Measurements from ENCODE around the gene PIAS3. TPM values are rescaled to one million over a fixed set of nuclear protein-coding genes. Genes with fewer than 3 reads are reported as not detected.

PIAS3 gene
- total RNA-seq, 2 experiments from 2014 or later, result 17.9 to 18.9 TPM

Small RNA genes lying within 50 kb of the gene (microRNA-seq; reads per million reads assigned to microRNA genes)
- gene MIR6736 (ENCODE audit: borderline microRNAs expressed, borderline replicate concordance), result not detected

Other genes with a start within 250 kb of the PIAS3 start
- gene PDZK1, start 151.7 kb downstream of the PIAS3 start, total RNA-seq, result not detected
- 10 to 100 TPM; 13.6 to 16.9 TPM for gene CD160, start 139.6 kb downstream of the PIAS3 start, total RNA-seq
- gene RNF115, start 35.0 kb downstream of the PIAS3 start, total RNA-seq, result 10 to 100 TPM; 12.6 to 13.1 TPM
- gene POLR3C, start 34.9 kb downstream of the PIAS3 start, total RNA-seq, result 10 to 100 TPM; 38.2 to 39.4 TPM
- gene NUDT17, start 13.5 kb downstream of the PIAS3 start, total RNA-seq, result 1 to 10 TPM; 3.0 to 3.3 TPM
- gene ANKRD35, start 26.8 kb upstream of the PIAS3 start, total RNA-seq, result under 1 TPM; 0.54 to 0.59 TPM
- 1 to 10 TPM; 1.3 to 1.4 TPM for gene ITGA10, start 51.0 kb upstream of the PIAS3 start, total RNA-seq
- 10 to 100 TPM; 25.8 to 26.3 TPM for gene PEX11B, start 59.6 kb upstream of the PIAS3 start, total RNA-seq
- 100 to 1,000 TPM; 261 to 269 TPM for gene RBM8A, start 68.4 kb upstream of the PIAS3 start, total RNA-seq
- gene LIX1L, start 98.9 kb upstream of the PIAS3 start, total RNA-seq, result 10 to 100 TPM; 41.5 to 43.6 TPM
- 1 to 10 TPM; 6.6 to 7.7 TPM for gene ANKRD34A, start 105.5 kb upstream of the PIAS3 start, total RNA-seq
- gene POLR3GL, start 105.6 kb upstream of the PIAS3 start, total RNA-seq, result 10 to 100 TPM; 22.3 to 23.3 TPM
- 100 to 1,000 TPM; 130 to 134 TPM for gene TXNIP, start 137.5 kb upstream of the PIAS3 start, total RNA-seq
- not detected for gene HJV, start 162.7 kb upstream of the PIAS3 start, total RNA-seq